ENCODE data around the gene SLC15A2. TPM values are rescaled to one million over a fixed set of nuclear protein-coding genes. Genes with fewer than 3 reads are reported as not detected.
A peak's percentile ranks its signal among the peaks of the same experiment; 100 is the strongest.
"Not testable (repeated sequence)": the region's sequence is repeated elsewhere in the genome, so short reads cannot be mapped to it uniquely, and the experiment has no call there.

Gene SLC15A2, protein sequence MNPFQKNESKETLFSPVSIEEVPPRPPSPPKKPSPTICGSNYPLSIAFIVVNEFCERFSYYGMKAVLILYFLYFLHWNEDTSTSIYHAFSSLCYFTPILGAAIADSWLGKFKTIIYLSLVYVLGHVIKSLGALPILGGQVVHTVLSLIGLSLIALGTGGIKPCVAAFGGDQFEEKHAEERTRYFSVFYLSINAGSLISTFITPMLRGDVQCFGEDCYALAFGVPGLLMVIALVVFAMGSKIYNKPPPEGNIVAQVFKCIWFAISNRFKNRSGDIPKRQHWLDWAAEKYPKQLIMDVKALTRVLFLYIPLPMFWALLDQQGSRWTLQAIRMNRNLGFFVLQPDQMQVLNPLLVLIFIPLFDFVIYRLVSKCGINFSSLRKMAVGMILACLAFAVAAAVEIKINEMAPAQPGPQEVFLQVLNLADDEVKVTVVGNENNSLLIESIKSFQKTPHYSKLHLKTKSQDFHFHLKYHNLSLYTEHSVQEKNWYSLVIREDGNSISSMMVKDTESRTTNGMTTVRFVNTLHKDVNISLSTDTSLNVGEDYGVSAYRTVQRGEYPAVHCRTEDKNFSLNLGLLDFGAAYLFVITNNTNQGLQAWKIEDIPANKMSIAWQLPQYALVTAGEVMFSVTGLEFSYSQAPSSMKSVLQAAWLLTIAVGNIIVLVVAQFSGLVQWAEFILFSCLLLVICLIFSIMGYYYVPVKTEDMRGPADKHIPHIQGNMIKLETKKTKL
- 18.8 TPM for total RNA-seq

DNA sequence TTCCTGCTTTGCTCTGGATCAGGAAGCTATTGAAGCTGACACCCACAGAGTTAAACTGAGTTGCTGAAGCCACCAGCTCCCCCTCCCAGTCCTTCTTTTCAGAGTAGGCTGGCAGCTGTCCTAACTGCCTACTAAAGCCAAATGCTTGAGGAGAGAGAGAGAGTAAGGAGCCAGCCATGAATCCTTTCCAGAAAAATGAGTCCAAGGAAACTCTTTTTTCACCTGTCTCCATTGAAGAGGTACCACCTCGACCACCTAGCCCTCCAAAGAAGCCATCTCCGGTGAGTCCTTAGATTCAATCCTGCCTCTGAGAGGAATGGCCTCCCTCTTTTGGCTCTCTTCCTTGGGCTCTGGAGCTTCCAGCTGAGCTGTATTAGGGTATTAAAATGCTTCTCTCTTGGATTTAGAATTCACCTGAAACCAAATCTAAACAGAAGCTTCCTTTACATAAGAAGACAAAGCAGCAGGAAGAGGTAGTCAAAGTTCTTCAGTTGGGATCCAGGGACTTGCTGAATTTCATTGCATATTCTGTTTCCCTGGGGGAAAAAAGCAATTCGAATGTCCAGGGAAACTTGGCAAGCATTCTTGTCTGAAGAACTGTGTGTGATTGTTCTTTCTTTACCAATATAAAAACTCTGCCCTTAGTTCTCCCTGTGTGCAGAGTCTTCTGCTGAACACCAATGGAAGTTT is at the start of gene SLC15A2:
TSS of gene SLC15A2 (plus strand) at position 101 of the 690 bp plus-strand sequence. CDS start at position 177, 76 bp downstream.
- DNase-seq (ENCODE audit: low spot score): peak; percentile 23

GRCh38 chr3:121844892-121845291 is 49.3 kb upstream of the SLC15A2 start:
- no peak for DNase-seq (ENCODE audit: low spot score)

DNA sequence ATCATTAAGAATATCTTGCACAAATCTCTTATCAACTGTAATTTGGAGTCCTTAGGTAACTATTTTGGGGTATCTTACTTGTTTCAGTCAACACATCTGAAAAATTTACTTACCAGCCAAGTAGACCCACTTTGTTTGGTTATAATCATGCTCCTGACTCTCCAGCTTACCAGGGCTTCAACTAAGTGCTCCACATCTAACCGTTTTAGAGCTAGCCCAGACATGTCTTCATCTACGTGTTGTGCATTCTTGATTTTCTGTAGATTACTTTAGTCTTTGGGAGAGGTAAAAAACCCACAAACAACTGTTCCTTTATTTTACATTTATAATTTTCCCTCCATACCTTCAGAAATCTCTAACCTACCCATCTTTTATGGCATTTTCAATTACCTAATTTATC is 41.9 kb upstream of the SLC15A2 start:
- DNase-seq (ENCODE audit: low spot score): no peak

- no peak for DNase-seq (ENCODE audit: low spot score)
Observed at GRCh38 chr3:121855555-121855954, 38.6 kb upstream of the SLC15A2 start.

- DNase-seq (ENCODE audit: low spot score): not testable (repeated sequence)
Observed at GRCh38 chr3:121857778-121858177, 36.4 kb upstream of the SLC15A2 start.

GRCh38 chr3:121863247-121863646 is 31.0 kb upstream of the SLC15A2 start:
- DNase-seq (ENCODE audit: low spot score): not testable (repeated sequence)

GRCh38 chr3:121863801-121864200 is 30.4 kb upstream of the SLC15A2 start:
- no peak for DNase-seq (ENCODE audit: low spot score)

- DNase-seq (ENCODE audit: low spot score): no peak
Observed at GRCh38 chr3:121869736-121870135, 24.5 kb upstream of the SLC15A2 start.

- no peak for DNase-seq (ENCODE audit: low spot score)
Observed at GRCh38 chr3:121870717-121871116, 23.5 kb upstream of the SLC15A2 start.

- no peak for DNase-seq (ENCODE audit: low spot score)
Observed at GRCh38 chr3:121871430-121871829, 22.8 kb upstream of the SLC15A2 start.

GRCh38 chr3:121878411-121878810 is 15.8 kb upstream of the SLC15A2 start:
- no peak for DNase-seq (ENCODE audit: low spot score)

DNA sequence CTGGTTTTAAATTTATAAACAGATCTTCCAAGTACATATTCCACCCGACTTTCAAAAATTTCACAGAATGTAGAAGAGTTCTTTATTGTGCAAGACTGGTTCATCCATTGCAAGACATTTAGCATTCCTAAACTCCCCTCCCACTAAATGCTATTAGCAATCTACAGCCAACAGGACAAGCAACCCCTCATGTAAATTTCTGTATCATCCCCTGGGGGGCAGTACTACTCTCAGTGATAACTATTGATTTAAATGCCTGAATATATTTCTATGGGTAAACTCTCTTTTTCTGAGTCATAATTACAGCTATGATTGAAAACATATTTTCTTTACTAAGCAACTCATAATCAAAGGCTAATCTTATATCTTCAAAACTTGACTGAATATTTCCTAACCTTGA is 10.7 kb upstream of the SLC15A2 start:
- DNase-seq (ENCODE audit: low spot score): no peak

DNA sequence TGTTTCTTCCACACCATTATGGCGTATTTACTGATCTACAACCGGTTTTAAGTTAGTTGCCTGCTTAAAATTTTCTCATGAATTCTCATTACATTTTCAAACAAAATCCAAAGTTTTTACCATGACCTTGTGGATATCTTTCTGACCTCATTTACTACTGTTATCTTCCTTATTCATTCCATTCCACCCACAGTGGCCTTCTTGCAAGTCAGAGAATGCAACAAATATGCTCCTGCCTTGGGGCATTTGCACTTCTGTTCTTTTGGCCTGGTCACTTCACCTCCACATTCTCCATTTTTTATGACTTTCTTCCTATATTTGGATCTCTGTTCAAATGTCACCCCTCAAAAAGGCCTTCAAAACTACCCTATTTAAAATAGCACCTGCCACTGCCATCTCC is 8.8 kb upstream of the SLC15A2 start:
- DNase-seq (ENCODE audit: low spot score): no peak

DNA sequence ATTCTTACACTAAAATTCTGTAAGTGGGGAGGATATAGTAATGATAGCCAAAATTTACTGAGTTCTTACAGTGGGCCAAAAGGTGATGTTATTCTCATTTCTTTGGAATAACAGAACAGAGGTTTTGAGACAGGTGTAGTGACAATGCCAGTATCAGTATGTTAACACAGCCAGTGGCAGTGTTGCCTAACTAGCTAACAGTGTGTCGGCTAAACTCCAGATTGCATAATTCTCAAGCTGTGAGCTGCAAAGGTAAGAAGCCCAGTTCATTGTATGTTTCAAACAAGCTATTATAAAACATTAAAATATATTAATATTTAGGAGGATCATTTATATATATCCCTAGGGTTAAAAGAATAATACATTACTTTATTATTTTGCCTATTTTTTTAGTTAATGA is 920 bp downstream of the SLC15A2 start:
- DNase-seq (ENCODE audit: low spot score): no peak

DNA sequence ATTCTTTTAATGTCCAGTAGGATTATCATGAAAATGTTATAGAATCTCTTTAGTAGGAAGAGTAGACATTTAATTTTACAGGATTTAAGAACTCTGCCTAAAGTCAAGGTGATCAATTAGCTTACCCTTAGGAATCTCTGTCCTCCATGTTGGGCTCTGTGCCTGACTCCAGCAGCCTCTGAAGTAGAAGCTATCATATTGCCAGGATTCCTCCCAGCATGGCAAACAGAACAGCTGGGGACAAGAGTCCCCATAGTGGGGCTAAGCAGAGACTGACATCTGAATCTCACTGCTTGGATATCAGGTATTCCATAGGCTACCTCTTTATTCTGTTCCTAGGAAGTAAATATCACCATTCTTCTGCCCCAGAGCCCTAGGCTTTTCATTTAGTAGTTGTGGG is 1.5 kb downstream of the SLC15A2 start:
- DNase-seq (ENCODE audit: low spot score): no peak

GRCh38 chr3:121896823-121897222 is 2.6 kb downstream of the SLC15A2 start:
- DNase-seq (ENCODE audit: low spot score): no peak

DNA sequence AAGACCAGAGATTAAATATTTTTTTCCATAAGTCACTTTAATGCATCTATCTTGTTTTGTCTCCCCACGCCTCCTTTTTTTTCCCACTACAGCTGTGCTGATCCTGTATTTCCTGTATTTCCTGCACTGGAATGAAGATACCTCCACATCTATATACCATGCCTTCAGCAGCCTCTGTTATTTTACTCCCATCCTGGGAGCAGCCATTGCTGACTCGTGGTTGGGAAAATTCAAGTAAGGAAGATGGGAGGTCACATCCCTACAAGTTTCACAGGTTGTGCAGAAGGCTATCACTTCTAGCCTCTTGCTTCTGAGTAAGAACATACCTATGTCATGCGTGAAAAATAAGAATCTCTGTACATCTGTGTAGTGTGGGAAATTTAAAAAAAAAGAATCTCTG is 3.1 kb downstream of the SLC15A2 start:
- DNase-seq (ENCODE audit: low spot score): no peak

- no peak for DNase-seq (ENCODE audit: low spot score)
Observed at GRCh38 chr3:121913305-121913990, 19.2 kb downstream of the SLC15A2 start.

GRCh38 chr3:121914081-121914998 is 20.1 kb downstream of the SLC15A2 start:
- no peak for DNase-seq (ENCODE audit: low spot score)

GRCh38 chr3:121916189-121916588 is 22.0 kb downstream of the SLC15A2 start:
- no peak for DNase-seq (ENCODE audit: low spot score)

Measured in mucosa of gallbladder (tissue), 1 donor.